ENCODE measurements around the gene SSR4.
A peak's percentile ranks its signal among the peaks of the same experiment; 100 is the strongest.

SSR4 gene

GRCh38 chrX:153831429-153832150 is 37.1 kb downstream of the SSR4 start:
- no peak for FAIRE-seq

- FAIRE-seq: no peak
Measured at GRCh38 chrX:153832728-153833127, 38.3 kb downstream of the SSR4 start.

GRCh38 chrX:153836921-153837320 is 42.5 kb downstream of the SSR4 start:
- FAIRE-seq: no peak

GRCh38 chrX:153844509-153845082 is 50.1 kb downstream of the SSR4 start:
- peak; percentile 82 for FAIRE-seq

- no peak for FAIRE-seq
Measured at GRCh38 chrX:153845195-153845594, 50.7 kb downstream of the SSR4 start.

- FAIRE-seq: no peak
Measured at GRCh38 chrX:153845842-153846241, 51.4 kb downstream of the SSR4 start.

Measured in colon (tissue), 2 donors.